GM03348 (cell line): Measurements from ENCODE around the gene CCL23.
"Not testable (repeated sequence)": the region's sequence is repeated elsewhere in the genome, so short reads cannot be mapped to it uniquely, and the experiment has no call there.

ENCODE experiments used
- DNase-seq: peaks from one replicate; pipeline ENCODE4 v3.0.0; 2012; ENCODE audit warnings: low spot score

CCL23 gene, protein sequence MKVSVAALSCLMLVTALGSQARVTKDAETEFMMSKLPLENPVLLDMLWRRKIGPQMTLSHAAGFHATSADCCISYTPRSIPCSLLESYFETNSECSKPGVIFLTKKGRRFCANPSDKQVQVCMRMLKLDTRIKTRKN

DNA sequence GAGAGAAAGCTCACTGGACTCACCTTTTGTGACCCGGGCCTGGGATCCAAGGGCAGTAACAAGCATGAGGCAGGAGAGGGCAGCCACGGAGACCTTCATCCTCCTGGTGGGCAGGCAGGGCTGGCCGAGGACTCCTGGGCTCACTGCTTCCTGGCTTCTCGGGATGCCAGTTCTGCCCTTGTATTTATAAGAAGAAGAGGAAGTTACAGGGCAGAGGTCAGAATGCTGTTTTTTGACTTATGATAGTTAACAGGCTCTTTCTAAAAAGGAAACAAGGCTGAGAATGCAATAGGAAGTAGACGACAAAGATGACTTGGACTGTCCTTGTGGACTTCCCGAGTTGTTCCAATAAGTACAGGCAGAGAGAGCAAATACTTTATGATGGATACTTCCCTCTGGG lies at the start of gene CCL23:
Gene CCL23 (minus strand): TSS at position 174 of the 400 bp plus-strand sequence. CDS start 75 bp downstream, at position 99.
- no peak for DNase-seq

DNA sequence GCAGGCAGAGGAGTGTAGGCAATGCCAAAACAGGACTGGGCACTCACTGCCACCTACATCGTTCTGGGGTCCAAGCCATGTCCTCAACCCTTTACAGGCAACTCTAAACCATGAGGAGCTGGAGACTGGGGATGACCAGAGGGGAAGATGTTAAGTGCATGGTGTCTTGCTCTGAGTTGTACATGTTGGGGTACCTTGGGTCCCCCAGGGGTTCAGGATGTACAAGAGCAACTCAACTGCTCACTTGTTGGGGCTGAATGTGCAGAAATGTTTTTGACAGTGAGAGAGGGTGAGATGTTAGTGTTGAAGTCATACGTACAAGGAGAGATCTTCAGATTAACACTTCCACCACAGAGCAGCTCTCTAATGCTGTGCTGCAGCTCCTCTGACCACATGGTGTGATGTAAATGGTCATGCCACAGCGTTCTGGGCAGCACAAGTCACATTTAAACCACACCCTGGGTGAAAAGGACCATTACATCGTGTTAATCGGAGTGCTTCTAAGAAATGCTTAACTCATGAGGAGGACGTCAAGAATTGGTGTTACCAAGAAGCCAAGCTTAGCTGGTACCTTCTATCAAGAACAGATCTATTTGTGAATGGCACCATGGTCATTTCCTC lies 48.7 kb upstream of the CCL23 start:
- no peak for DNase-seq

DNA sequence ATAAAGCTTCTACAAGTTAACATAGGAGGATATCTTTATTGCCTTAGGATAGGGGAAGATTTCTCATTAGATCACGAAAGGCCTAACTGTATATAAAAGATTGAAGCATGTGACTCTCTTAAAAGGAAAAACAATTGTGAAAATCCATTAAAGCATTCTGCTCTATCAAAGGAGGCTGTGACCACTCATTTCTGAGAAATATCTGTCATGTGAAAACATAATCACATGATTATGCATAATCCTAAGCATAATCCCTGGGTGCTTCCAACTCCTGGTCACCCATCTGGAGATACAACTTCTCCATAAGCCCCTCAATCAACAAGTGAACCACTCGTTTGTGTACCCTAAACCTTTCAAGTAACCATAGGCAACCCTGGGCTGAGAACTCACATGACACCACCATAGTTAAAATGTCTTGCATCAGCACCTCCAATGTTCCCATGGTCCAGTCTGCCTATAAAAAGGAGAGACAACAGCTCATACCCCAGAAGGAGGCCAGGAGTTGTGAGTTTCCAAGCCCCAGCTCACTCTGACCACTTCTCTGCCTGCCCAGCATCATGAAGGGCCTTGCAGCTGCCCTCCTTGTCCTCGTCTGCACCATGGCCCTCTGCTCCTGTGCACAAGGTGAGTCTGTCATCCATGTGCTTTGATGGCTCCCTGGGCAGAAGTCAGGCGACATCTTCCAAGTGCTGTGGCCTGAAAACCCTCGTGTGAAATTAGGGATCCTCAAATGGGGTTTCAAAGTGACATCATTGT lies 46.2 kb upstream of the CCL23 start, which contains the start of gene CCL18:
Gene CCL18 (plus strand): TSS at position 487 of the 756 bp plus-strand sequence. CDS start 71 bp downstream, at position 558.
- DNase-seq: no peak

GRCh38 chr17:36060816-36061215 lies 43.0 kb upstream of the CCL23 start:
- DNase-seq: no peak

DNA sequence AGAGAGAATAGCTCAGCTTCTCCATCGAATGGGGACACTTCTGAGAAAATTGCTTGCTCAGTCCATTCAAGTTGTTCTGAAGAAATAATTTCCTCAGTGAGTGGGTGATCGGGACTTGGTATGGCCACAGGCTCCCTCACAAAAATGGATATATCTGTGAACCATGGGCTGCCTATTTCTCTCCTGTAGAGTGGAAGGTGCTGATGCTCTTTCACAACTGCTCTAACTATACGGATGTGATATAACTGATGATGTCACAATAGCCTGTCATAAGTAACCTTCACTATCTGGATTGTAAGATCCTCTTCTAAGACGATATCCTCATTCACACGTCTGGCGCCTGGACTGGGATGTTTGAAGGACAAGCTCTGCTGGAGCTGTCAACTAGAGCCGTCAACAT lies 41.6 kb upstream of the CCL23 start:
- no peak for DNase-seq

GRCh38 chr17:36057911-36058310 lies 40.1 kb upstream of the CCL23 start:
- no peak for DNase-seq

GRCh38 chr17:36055921-36056520 lies 38.2 kb upstream of the CCL23 start:
- no peak for DNase-seq

- DNase-seq: no peak
Observed at GRCh38 chr17:36055171-36055570, 37.4 kb upstream of the CCL23 start.

DNA sequence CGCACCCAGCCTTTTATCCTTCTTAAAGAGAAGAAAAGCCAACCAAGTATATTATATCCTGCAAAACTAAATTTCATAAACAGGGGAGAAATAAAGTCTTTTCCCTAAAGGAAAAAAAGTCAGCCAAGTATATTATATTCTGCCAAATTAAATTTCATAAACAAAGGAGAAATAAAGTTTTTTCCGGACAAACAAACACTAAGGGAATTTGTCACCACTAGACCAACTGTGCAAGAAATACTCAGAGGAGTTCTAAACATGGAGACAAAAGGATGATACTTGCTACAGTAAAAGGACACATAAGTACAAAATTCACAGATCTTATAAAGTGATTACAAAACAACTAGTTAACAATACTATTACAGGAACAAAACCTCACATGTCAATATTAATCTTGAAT lies 31.9 kb upstream of the CCL23 start:
- no peak for DNase-seq

DNA sequence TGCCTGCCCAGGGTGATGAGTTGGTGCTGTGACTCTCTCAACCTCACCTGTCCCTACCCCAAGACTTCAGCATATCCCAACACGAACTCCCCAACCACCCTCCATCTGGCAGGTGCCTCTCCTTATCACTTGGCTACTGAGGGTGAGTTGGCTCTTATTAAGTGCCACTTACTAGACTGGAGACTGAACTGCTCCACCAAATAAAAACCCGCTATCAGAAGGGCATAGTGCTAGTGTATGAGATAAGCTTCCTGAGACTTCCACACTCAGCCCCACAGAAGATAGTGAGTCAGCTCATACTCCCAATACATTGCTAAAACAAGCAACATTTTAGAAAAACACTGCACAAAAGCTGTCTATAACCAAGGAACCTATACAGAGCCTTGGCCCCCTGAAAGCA lies 30.3 kb upstream of the CCL23 start:
- DNase-seq: no peak

DNA sequence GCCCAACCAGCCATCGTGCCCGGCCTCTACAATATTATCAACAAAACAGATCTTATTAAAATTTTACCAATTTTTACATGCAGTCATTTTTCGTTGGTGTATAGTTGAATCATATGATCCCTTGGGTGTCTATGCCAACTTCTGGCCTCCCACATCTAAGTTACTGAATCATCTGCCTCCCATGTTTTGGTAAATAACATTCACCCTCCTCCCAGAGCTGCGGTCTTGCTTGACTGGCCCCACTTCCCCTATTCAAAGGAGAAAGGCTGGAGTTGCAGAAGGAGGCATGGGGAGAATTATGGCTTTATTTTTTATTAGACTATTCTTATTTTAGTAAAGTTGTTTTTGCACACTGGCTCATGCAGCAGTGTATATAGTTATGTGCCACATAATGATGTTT lies 18.5 kb upstream of the CCL23 start:
- no peak for DNase-seq

DNA sequence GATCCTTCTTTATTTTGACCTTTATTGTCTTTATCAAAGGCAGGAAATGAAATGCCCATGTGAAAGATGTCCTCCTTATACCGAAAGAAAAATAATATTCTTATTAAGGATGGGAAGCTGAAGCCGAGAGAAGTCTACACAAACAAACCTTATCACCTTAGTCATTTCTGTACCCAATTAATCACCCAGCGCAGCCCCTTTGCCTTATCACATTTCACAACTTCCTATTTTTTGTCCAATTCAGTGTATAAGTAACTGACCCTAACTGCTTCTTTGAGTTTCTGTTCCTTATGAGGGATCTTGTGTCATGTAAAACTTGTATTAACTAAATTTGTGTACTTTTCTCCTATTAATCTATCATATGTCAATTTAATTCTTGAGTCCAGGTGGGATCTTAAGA lies 16.4 kb upstream of the CCL23 start:
- DNase-seq: no peak

DNA sequence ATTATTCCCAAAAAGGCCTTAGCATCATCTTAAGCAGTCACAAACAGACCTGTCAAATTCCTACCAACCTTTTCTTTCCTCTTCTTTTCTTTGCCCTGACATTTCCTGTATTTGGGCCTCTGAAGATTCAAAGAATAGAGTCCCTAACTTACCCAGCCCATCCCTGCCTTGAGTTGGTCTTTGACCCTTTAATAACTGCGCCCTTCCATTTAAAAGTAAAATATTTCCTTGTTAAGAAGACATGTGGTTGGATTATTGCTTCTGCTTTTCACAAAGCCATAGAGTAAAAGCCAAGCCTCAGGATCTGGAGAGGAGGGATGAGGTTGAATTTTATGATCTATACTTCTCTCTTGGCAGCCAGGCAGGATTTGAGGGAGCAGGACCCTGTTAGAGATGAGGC lies 13.2 kb upstream of the CCL23 start:
- DNase-seq: no peak

DNA sequence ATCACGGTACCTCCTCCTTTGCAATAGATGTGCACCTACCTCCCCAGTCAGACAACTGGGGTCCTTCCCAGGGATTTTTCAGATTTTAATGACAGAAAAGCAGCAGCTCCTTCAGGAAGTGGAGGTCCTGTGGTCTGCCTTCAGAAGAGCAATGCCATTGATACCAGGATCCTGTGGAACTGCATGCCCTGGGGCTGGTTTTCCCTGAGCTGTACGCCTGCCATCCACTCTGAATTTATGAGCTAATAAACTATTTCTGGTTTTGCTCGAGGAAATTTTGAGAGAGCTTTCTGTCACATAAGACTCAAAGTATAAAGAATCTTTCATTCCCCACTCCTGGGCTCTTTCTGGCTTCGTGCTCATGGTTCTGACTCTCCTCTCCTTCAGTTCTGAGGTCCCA lies 10.0 kb upstream of the CCL23 start:
- no peak for DNase-seq

DNA sequence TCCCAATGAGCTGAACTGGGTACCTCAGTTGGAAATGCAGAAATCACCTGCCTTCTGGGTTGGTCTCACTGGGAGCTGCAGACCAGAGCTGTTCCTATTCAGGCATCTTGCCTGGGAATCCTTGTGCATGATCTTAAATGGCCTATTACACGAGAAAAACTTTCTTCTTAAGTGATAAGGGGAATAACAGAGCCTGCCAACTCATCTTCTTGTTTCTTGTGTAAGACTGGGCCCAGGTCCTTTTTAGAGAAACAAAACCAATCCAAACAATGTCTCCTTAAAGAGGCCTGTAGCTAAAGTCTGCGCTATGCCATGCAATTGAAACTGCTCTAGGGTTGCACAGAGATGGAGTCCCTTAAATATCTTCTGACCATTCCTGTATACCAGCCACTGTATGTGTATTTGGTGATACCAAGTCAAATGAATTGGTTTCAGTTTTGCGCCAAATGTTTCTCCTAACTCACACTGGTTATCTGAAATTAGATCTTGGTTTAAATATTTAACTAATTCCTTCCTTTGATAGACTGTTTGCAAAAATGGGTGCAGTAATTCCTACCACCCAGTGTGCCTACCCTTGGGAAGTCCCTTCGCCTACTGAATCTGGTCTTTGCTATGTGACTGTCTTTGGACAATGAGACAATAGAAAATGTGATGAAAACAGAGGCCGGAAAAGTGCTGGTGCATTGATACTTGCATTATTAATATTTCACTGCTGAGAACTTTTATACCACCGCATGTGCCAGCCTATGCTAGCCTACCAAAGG lies 6.5 kb upstream of the CCL23 start:
- DNase-seq: no peak

- DNase-seq: no peak
Observed at GRCh38 chr17:36019423-36019822, 1.7 kb upstream of the CCL23 start.

GRCh38 chr17:36016555-36016954 lies 1.2 kb downstream of the CCL23 start:
- no peak for DNase-seq

DNA sequence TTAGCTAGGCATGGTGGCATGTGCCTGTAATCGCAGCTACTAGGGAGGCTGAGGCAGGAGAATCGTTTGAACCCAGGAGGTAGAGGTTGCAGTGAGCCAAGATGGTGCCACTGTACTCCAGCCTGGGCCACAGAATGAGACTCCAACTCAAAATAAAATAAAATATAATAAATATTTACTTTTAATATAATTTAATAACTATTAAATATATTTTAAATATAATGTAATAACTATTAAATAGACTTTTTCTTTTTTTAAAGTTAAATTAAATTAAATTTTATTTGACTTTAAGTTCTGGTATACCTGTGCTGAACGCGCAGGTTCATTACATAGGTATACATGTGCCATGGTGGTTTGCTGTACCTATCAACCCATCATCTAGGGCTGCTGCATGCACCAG lies 1.9 kb downstream of the CCL23 start:
- DNase-seq: not testable (repeated sequence)

DNA sequence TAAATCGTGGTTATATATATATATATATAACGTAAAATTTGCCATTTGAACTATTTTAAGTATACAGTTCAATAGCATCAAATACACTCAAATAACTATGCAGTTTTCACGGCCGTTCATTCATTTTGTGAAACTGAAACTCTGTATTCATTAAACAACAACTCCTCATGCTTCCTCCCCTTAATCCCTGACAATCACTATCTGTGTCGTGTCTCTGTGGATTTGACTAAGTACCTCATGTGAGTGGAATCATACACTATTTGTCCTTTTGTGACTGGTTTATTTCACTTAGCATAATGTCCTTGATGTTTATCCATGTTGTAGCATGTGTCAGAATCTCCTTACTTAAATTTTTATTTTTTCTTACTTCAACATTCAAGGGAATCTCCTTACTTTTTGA lies 2.8 kb downstream of the CCL23 start:
- DNase-seq: no peak

- DNase-seq: no peak
Observed at GRCh38 chr17:36011201-36011600, 6.6 kb downstream of the CCL23 start.

DNA sequence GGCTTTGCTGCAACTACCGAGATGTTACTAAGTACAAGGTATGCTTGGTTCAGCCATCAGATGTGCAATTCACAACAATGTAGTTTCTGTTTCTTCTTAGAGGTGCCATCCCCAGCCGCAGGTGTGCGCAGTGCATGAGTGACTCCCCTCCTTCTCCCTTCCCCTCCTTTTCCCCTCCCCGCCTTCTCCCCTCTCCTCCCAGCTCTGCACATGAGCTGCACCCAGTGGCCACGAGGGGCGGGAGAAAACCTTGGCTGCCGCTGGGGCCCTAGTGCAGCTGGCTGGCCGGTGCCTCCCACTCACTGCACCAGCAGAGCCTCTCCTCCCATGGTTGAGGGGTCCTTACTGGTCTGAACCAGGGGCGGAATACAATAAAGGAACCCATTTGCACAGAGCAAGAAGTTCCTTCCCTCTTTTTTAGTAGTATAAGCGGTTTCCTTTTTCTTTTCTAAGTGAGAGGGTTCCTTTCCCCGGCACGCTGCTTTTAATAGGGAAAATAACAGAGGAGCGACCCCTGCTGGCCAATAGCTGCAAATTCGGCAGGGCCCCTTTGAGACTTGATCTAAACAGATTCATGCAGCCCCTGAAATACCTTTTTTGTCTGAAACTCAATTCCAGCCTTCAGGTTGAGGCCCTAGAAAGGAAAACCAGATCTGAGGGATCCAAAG lies 8.6 kb downstream of the CCL23 start:
- no peak for DNase-seq
